ENCODE data around the gene FMN2.

The FMN2 gene

GRCh38 chr1:240462277-240462676 is 370.6 kb downstream of the FMN2 start:
- no peak for DNase-seq

GRCh38 chr1:240462766-240463395 is 371.2 kb downstream of the FMN2 start:
- DNase-seq = no peak

GRCh38 chr1:240464099-240464498 is 372.4 kb downstream of the FMN2 start:
- no peak for DNase-seq

GRCh38 chr1:240465531-240465940 is 373.9 kb downstream of the FMN2 start:
- no peak for DNase-seq

- DNase-seq = no peak
Measured at GRCh38 chr1:240466509-240466908, 374.8 kb downstream of the FMN2 start.

- no peak for DNase-seq
Measured at GRCh38 chr1:240467895-240468294, 376.2 kb downstream of the FMN2 start.

GRCh38 chr1:240468656-240469055 is 377.0 kb downstream of the FMN2 start:
- no peak for DNase-seq

- DNase-seq = no peak
Measured at GRCh38 chr1:240474133-240474614, 382.5 kb downstream of the FMN2 start.

- no peak for DNase-seq
Measured at GRCh38 chr1:240475832-240476231, 384.1 kb downstream of the FMN2 start.

GRCh38 chr1:240478536-240478935 is 386.9 kb downstream of the FMN2 start:
- no peak for DNase-seq

- DNase-seq = no peak
Measured at GRCh38 chr1:240484804-240485443, 393.2 kb downstream of the FMN2 start.

- DNase-seq = no peak
Measured at GRCh38 chr1:240486611-240487010, 394.9 kb downstream of the FMN2 start.

- DNase-seq = no peak
Measured at GRCh38 chr1:240487493-240487892, 395.8 kb downstream of the FMN2 start.

GRCh38 chr1:240491156-240491555 is 399.5 kb downstream of the FMN2 start:
- DNase-seq = no peak

GRCh38 chr1:240491796-240492195 is 400.1 kb downstream of the FMN2 start:
- no peak for DNase-seq

GRCh38 chr1:240492832-240493440 is 401.3 kb downstream of the FMN2 start:
- DNase-seq = no peak

GRCh38 chr1:240495601-240496000 is 403.9 kb downstream of the FMN2 start:
- no peak for DNase-seq

GRCh38 chr1:240496356-240496755 is 404.7 kb downstream of the FMN2 start:
- DNase-seq = no peak

- no peak for DNase-seq
Measured at GRCh38 chr1:240496941-240497340, 405.3 kb downstream of the FMN2 start.

GRCh38 chr1:240497908-240498307 is 406.2 kb downstream of the FMN2 start:
- no peak for DNase-seq

- no peak for DNase-seq
Measured at GRCh38 chr1:240498335-240498734, 406.7 kb downstream of the FMN2 start.

GRCh38 chr1:240499012-240499411 is 407.3 kb downstream of the FMN2 start:
- DNase-seq = no peak

GRCh38 chr1:240500647-240501046 is 409.0 kb downstream of the FMN2 start:
- no peak for DNase-seq

- no peak for DNase-seq
Measured at GRCh38 chr1:240501115-240501514, 409.4 kb downstream of the FMN2 start.

All from NCI-H1930 (cell line).